GM21515 (cell line): ENCODE data around the gene RETN.
A peak's percentile ranks its signal among the peaks of the same experiment; 100 is the strongest.

Experiments used
- ATAC-seq: cut with Tn5 transposase; IDR thresholded peaks from one replicate; pipeline ENCODE4 v1.9.1; 2021; ENCODE audit not compliant: unreplicated experiment

Gene RETN

DNA sequence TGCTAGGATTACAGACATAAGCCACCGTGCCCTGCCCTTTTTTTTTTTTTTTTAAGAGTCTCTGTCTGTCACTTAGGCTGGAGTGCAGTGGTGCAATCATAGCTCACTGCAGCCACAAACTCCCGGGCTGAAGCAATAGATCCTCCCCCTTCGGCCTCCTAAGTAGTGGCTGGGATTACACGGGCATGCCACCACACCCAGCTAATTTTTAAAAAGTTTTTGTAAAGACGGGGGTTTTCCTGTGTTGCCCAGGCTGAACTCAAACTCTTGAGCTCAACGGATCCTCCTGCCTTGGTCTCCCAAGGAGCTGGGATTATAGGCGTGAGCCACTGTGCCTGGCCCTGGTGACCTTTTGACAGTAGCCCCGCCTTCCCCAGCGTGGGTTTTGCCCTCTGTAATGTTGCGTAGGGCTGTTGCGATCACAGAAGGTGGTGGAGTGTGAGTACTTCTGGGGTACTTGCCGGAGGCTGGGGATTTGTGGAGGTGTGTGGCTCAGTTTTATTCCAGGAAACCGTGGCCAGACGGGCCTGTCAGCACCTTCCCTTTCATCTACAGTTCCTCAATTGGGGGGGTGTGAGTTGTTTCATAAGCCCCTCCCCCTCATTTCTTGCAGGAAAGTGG lies 11.6 kb upstream of the RETN start:
- no peak for ATAC-seq

DNA sequence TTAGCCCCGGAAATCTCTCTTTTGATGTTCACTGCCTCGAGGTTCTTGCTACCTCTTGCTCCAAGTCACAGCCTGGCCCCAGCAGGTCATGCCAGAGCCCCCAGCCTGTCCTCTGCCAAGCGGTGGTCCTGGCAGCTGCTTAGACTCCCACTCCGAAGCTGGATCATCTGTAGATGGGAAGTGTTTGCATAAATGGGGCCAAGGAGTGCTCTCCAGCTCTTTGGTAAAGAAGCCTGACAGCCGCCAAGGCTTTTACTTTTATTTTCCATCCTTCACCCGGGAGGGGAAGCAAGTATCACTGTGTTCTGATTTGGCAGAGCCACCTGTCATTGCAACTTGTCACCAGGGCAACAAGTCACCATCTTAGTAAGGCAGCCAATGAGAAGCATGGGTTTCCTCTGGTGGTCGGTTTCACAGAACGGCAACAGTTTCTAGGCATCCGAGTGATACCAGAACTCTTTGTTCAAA lies 10.6 kb upstream of the RETN start:
- ATAC-seq: peak; percentile 66

DNA sequence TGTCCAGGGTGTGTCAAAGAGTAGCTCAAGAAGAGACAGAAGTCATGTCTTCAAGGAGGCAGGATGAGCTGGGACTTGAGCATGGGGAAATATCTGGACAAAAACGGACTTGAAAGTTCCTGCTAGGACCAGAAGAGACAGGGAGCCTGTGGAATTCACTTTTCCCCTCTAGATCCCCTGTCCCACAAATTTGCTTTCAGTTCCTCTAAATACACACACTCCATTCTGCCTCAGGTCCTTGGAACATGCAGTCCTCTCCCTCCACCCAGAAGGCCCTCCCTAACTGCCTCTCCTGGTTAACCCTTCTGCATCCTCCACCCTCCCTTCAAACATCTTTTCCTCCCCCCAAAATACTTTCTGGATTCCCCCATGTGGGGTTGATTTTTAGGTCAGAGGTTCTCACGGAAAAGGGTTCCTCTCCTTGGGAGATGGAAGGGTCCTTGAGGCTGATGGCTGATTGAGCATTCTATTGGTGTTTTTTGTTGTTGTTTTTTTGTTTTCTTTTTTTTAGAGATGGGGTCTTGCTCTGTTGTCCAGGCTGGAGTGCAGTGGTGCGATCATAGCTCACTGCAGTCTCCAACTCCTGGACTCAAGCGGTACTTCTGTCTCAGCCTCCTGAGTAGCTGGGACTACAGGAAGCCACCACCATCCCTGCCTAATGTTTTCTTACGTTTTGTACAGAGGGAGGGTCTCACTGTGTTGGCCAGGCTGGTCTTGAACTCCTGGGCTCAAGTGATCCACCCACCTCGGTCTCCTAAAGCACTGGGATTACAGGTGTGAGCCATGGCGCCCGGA lies 6.9 kb upstream of the RETN start:
- no peak for ATAC-seq

DNA sequence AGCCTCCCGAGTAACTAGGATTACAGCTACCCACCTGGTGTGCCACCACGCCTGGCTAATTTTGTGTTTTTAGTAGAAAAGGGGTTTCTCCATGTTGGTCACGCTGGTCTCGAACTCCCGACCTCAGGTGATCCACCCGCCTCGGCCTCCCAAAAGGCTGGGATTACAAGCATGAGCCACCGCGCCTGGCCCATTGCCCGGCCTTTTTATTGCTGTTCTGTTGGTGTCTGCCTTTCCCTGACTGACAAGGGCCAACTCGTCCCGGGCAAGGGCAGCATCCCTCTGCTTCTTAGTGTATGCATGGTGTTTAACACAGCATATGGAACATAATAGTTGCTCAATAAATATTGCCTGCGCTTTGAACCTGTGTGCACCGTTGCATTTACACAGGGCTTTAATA lies 6.2 kb upstream of the RETN start:
- ATAC-seq: no peak

DNA sequence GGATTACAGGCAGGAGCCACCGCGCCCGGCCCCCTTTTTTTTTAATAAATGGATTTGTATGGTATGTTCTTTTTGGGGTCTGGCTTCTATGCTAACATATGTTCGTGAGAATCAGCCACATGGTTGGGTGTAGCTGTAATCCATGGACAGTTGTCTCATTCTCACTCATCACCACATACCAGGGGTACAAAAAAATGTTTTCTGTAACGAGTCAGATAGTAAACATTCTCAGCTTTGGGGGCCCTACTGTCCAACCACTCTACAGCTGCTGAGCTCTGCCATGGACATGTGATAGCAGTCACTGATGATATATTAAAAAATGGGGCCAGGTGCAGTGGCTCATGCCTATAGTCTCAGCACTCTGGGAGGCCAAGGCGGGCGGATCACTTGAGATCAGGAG lies 5.1 kb upstream of the RETN start:
- ATAC-seq: no peak

DNA sequence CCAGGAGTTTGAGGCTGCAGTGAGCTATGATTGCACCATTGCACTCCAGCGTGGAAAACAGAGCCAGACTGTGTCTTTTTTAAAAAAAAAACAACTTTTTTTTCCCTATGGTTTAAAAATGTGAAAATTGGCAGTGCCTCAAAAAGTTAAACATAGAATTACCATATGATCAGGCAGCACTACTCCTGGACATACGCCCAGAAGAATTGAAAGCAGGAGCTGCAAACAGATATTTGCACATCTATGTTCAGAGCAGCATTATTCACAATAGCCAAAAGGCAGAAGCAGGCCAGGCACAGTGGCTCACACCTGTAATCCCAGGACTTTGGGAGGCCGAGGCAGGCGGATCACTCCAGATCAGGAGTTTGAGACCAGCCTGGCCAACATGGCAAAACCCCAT lies 3.8 kb upstream of the RETN start:
- no peak for ATAC-seq

DNA sequence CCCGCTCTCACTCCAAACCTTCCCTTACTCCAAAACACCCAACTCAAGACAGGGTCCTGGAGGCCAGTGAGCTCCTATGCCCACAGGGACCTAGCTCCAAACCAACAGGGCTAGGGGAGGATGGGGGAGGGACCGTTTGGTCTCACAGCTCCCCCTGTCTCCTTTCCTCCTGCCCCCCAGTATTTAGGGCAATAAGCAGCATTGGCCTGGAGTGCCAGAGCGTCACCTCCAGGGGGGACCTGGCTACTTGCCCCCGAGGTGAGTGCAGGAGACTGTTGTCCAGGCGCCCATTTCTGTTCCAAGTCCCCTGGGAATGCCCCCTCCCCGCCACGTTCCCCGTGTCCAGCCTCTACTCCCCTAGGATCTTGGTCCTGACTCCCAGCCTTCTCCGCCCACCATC lies 792 bp downstream of the RETN start:
- no peak for ATAC-seq

DNA sequence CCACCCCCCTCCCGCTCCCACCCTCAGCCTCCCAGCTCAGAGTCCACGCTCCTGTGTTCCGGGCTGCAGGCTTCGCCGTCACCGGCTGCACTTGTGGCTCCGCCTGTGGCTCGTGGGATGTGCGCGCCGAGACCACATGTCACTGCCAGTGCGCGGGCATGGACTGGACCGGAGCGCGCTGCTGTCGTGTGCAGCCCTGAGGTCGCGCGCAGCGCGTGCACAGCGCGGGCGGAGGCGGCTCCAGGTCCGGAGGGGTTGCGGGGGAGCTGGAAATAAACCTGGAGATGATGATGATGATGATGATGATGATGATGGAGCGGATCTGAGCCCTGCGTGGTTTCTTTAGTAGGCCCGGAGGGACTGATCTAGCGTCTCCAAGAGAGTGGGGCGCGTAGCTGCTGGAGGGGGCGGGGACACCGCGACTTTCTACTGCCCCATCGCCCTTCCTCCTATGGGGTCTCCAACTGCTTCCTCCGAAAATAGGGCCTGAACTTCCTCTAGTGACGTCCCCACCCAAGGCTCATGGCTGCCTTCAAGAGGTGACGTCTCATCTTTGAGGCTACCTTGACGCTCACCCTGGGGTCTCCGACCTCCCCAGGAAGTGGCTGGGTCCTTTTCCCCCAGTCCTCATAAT lies 1.4 kb downstream of the RETN start:
- no peak for ATAC-seq

DNA sequence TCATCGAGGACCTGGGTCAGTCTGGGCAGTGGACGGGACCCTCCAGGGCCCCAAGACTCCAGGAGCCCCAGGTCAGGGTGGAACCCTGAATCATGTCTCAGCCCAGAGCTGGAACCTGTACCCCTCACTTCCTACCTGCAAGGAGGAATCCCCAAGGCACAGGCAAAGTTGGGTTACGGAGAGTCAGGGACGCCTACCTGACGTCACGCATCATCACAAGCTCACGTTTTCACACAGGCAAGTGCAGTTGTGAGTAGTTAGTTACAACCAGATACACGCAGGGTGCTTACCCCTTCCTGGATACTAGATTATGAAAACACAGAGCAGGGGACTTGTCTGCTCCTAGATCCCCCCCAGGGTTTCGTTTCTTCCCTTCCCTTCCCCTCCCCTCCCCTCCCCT lies 1.9 kb downstream of the RETN start:
- no peak for ATAC-seq

DNA sequence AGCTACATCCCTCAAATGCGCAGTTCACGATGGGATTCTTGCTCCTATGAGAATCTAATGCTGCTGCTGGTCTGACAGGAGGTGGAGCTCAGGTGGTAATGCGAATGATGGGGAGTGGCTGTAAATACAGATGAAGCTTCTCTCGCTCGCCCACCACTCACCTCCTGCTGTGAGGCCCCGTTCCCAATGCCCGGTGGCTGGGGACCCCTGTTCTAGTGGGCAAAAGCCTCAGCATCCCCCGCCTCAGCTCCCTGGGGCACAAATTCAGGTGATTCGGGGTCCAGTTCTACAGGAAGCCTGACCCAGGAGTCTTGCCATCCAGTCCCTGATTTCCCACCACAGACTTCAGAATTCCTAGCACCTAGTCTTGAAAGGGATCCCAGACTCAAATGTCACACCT lies 3.7 kb downstream of the RETN start:
- no peak for ATAC-seq

DNA sequence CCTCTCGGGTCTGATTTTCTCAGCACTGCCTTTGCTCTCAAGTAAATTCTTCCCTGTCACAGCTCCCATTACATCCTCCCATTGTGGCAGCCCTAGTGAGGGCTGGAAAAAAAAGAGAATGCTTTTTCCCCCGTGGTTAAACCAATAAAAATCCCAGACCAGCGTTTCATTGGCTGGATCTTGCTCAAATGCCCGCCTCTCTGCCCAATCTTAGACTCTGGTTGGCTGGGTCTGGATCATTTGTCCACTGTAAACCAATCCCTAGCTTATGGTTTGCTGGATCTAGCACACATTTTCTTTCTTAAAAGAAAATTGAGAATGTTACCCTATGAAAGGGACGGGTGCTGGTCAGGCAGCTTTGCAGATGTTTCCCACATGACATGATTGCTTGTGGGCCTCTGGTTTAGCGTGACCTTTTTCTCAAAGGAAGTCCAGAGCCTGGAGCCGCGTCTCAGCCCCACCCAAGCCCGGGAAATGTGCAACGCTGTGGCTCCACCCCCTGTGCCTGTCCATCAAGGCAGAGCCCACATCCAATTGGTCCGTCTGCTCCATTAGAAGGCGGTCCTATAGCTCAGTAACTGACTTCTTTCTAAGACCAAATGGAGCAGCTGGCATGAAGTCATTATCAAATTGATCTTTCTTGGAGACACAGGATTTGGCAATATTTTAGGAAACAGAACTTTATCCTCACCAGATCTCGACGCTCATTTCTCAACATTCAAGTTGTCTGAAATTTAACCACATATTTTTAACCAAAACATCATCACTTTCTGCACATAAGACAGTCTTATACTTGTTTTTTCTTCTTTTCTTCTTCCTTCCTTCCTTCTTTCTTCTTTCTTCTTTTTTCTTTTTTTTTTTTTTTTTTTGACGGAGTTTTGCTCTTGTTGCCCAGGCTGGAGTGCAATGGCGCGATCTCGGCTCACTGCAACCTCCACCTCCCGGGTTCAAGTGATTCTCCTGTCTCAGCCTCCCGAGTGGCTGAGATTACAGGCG lies 5.5 kb downstream of the RETN start:
- ATAC-seq: no peak

DNA sequence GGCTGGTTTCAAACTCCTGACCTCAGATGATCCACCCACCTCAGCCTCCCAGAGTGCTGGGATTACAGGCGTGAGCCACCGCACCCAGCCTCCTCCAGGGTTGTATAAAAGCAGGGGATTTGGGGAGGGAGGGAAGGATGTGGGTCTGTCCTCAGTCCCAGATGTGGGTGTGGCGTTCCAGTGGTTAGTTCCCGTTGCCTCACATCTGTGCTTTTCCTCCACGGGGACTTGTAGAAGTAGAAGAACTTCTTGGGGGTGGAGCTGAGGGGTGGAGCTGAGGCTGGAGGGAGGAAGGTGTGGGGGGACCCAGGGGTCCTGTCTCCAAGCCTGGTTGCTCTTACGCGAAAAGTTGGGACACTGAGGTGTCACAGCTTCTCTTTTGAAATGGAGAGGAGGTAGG lies 7.5 kb downstream of the RETN start:
- no peak for ATAC-seq

DNA sequence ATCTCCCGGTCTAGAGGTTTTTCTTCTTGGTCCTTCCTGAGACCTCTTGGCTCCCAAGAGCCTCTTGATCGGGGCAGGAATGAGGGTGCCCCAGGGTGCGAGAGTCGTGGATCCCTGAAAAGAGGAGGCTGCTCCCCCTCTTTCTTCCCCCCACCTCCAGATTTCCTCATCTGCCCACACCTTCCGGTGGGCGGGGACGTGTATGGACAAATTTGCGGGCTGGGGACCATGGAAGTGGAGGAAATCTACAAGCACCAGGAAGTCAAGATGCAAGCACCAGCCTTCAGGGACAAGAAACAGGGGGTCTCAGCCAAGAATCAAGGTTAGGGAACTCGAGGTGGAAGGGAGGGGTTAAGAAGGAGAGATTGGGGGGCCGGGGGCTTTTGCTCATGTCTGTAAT lies 8.0 kb downstream of the RETN start, which contains the start of gene MCEMP1:
MCEMP1 (plus strand) TSS at position 237 of the 400 bp plus-strand sequence; CDS start at position 268, 31 bp downstream.
- ATAC-seq: no peak

DNA sequence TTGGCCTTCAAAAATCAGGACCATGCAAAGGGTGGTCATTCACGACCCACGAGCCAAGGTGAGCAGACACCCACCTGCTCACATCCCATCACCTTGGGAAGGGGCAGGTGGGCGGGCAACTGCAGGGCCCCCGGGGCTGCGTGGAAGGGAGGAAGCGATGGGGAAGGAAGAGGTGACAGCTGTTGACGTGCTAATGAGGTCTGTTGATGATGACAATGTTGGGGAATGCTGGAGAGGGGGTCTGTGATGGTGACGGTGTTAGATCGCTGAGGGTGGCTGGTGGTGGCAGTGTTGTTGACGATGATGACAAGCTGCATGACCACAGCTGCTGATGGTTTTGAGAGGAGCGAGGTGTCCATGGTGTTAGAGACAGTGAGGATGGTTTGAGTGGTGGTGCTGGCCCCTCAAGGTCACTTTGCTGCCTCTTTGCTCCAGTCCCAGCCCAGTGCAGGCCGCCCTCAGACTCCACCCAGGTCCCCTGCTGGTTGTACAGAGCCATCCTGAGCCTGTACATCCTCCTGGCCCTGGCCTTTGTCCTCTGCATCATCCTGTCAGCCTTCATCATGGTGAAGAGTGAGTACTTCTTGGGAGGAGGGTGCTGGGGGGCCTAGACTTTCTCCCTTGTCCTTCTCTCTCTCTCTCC lies 8.9 kb downstream of the RETN start:
- no peak for ATAC-seq

DNA sequence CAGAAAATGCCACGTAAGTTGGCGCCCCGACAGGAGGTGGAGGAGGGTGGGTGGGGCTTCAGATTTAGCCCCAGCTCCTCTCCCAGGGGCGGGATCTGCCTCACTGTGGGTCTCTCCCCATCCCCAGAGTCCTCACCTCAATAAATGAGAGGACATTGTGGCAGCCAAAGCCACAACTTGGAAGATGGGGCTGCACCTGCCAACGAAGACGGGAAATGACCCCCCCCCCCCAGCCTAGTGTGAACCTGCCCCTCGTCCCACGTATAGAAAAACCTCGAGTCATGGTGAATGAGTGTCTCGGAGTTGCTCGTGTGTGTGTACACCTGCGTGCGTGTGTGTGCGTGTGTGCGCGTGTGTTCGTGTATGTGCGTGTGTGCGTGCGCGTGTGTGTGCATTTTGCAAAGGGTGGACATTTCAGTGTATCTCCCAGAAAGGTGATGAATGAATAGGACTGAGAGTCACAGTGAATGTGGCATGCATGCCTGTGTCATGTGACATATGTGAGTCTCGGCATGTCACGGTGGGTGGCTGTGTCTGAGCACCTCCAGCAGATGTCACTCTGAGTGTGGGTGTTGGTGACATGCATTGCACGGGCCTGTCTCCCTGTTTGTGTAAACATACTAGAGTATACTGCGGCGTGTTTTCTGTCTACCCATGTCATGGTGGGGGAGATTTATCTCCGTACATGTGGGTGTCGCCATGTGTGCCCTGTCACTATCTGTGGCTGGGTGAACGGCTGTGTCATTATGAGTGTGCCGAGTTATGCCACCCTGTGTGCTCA lies 10.3 kb downstream of the RETN start:
- no peak for ATAC-seq

DNA sequence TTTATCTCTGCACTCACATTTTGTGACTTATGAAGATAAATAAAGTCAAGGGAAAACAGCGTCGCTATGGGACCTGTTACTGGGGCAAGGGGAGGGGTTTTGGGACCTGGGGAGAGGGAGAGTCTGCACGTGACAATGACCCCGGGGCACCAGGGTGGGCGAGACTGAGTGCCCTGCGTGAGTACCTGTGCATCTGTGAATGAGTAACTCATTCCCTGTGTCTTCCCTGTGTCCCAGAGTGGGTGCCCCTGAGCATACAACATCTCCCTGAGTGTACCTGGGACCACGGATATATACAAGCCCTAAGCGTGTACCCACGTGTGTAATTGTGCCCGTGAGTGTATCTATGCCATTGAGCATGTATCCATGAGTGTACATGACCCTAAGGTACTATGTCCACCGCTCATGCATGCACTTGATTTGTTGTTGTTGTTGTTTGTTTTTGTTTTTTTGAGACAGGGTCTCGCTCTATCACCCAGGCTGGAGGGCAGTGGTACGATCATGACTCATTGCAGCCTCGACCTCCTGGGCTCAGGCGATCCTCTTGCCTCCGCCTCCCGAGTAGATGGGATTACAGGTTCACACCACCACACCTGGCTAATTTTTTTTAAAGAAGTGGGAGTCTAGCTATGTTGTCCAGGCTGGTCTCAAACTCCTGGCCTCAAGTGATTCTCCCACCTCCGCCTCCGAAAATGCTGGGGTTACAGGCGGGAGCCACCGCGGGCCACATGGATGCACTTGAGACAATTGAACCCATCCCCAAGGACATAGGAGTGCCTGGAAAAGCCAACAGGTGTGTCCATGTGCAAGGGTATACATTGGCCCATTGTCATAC lies 11.1 kb downstream of the RETN start:
- ATAC-seq: no peak

DNA sequence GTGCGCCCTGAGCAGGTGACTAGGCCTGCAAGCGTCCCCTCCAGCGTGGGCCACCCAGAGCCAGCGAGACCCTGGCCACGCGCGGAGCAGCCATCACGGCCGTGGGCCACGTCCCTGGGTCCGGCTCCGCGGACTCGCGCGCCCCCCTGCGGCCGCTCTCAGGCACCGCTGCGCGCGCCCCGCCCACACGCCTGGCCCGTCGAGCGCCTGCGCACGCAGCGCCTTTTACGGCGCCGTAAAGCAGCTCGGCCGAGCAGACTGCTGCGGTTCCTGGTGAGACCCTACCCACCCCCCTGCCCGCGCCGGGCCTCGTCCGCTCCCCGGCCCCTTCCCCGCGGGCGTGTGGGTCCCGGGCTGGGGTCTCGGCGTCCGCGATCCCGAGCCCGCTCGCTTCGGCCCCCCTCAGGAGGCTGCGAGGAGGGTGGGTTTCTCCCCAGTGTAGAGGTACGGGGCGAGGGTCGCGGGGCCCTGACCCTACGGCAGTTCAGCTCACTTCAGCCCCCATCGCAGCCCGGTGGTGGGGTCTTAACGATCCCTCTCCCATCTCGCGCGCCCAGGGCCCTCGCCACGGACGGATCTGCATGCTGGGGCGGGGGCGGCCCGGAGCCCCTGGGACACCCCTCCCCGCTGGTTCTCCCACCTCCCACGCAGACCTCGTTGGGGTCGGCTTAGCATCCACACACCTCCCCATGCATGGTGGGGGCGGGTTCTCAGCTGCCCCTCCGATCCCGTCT lies 11.9 kb downstream of the RETN start, which contains the start of gene TRAPPC5:
TRAPPC5 (plus strand) TSS at position 228 of the 734 bp plus-strand sequence. CDS start 1,421 bp downstream, outside the sequence.
- peak; percentile 46 for ATAC-seq
